ACHN (cell line): ENCODE data around the gene RPL28.
"Not testable (repeated sequence)": the region's sequence is repeated elsewhere in the genome, so short reads cannot be mapped to it uniquely, and the experiment has no call there.

Experiments used
- DNase-seq: peaks from one replicate; pipeline ENCODE4 v3.0.0-alpha.2; 2015
- in situ Hi-C: cut with HindIII; loops from 2 replicates; pipeline ENCODE4 v1.10.0; 2017; ENCODE audit warnings: low sequenced_read_pairs, low pct_ligation_motif_present, low pct_unique_long_range_greater_than_20kb

The RPL28 gene

GRCh38 chr19:55440411-55441105 lies 54.8 kb downstream of the RPL28 start:
- DNase-seq, result no peak
- in situ Hi-C loops, result no loop called here

- DNase-seq, result no peak
- in situ Hi-C loops, result no loop called here
Observed at GRCh38 chr19:55441319-55441691, 55.6 kb downstream of the RPL28 start.

GRCh38 chr19:55441692-55442321 lies 56.1 kb downstream of the RPL28 start:
- in situ Hi-C loops, result no loop called here
- DNase-seq, result no peak

GRCh38 chr19:55442372-55442961 lies 56.7 kb downstream of the RPL28 start:
- no peak for DNase-seq
- in situ Hi-C loops, result no loop called here

- DNase-seq, result no peak
- in situ Hi-C loops, result no loop called here
Observed at GRCh38 chr19:55443045-55443823, 57.5 kb downstream of the RPL28 start, which contains the start of gene SHISA7. Gene SHISA7, minus strand, starts transcription at chr19:55443300. Its CDS starts 437 bp downstream, at chr19:55442863.

- in situ Hi-C loops, result no loop called here
- no peak for DNase-seq
Observed at GRCh38 chr19:55443824-55444480, 58.2 kb downstream of the RPL28 start.

GRCh38 chr19:55444646-55445045 lies 58.9 kb downstream of the RPL28 start:
- in situ Hi-C loops, result no loop called here
- no peak for DNase-seq

GRCh38 chr19:55446060-55446459 lies 60.3 kb downstream of the RPL28 start:
- in situ Hi-C loops, result no loop called here
- no peak for DNase-seq

GRCh38 chr19:55447421-55448174 lies 61.9 kb downstream of the RPL28 start:
- DNase-seq, result peak; percentile 61
- in situ Hi-C loops, result no loop called here

- in situ Hi-C loops, DNase-seq: not testable (repeated sequence)
Observed at GRCh38 chr19:55448175-55448490, 62.4 kb downstream of the RPL28 start.

- in situ Hi-C loops, result no loop called here
- DNase-seq, result no peak
Observed at GRCh38 chr19:55449469-55449868, 63.7 kb downstream of the RPL28 start.

- DNase-seq, result no peak
- in situ Hi-C loops, result no loop called here
Observed at GRCh38 chr19:55451163-55451964, 65.6 kb downstream of the RPL28 start.

- in situ Hi-C loops, result no loop called here
- no peak for DNase-seq
Observed at GRCh38 chr19:55451965-55452748, 66.4 kb downstream of the RPL28 start.
